Measurements from ENCODE around the gene PDZK1IP1. TPM values are rescaled to one million over a fixed set of nuclear protein-coding genes. Genes with fewer than 3 reads are reported as not detected.

Gene PDZK1IP1
- total and polyA plus RNA-seq, 7 donors, result 31.9 to 291 (median 35.4) TPM; not detected in 4

DNA sequence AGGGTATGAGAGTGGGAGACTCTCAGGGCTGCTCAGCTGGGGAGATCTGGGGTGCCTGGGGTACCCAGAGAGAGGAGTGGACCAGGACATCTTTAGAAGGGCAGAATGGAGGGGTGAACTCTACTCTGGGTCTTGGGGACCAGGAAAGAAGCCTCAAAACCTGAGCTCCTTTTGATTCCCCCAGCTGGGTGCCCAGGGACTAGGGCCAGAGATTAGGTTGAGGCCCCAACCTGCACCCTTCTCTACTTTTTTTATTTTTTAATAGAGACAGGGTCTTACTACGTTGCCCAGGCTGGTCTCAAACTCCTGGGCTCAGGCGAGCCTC is 1.9 kb downstream of the PDZK1IP1 start:
- Histone ChIP-seq H3K4me3 (no peak overlapping the region), H3K4me1 (peaks cover 0 to 19% (median 16%) of the 10 kb centered on the region in 4 donors), H3K27me3 (peaks cover 0 to 12% (median 0%) of the 10 kb centered on the region in 3 donors), H3K27ac (no peak overlapping the region), H3K9me3 (no peaks in the 10 kb centered on the region), H3K36me3 (no peaks in the 10 kb centered on the region)
- WGBS, 2 donors, result 81 to 84% methylated on average over 2 of the region's 2 CpGs
- DNase-seq, result no peak
- intact Hi-C loops (cut with DNase I), result no loop called here
- TF ChIP-seq POLR2AphosphoS5 (IDR thresholded peaks at IDR 0.05) (no peak), EP300 (IDR thresholded peaks at IDR 0.05) (no peak), POLR2A (IDR thresholded peaks at IDR 0.05) (no peak)
- TF ChIP-seq, protein P1, sequence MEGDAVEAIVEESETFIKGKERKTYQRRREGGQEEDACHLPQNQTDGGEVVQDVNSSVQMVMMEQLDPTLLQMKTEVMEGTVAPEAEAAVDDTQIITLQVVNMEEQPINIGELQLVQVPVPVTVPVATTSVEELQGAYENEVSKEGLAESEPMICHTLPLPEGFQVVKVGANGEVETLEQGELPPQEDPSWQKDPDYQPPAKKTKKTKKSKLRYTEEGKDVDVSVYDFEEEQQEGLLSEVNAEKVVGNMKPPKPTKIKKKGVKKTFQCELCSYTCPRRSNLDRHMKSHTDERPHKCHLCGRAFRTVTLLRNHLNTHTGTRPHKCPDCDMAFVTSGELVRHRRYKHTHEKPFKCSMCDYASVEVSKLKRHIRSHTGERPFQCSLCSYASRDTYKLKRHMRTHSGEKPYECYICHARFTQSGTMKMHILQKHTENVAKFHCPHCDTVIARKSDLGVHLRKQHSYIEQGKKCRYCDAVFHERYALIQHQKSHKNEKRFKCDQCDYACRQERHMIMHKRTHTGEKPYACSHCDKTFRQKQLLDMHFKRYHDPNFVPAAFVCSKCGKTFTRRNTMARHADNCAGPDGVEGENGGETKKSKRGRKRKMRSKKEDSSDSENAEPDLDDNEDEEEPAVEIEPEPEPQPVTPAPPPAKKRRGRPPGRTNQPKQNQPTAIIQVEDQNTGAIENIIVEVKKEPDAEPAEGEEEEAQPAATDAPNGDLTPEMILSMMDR (IDR thresholded peaks at IDR 0.05), result no peak

DNA sequence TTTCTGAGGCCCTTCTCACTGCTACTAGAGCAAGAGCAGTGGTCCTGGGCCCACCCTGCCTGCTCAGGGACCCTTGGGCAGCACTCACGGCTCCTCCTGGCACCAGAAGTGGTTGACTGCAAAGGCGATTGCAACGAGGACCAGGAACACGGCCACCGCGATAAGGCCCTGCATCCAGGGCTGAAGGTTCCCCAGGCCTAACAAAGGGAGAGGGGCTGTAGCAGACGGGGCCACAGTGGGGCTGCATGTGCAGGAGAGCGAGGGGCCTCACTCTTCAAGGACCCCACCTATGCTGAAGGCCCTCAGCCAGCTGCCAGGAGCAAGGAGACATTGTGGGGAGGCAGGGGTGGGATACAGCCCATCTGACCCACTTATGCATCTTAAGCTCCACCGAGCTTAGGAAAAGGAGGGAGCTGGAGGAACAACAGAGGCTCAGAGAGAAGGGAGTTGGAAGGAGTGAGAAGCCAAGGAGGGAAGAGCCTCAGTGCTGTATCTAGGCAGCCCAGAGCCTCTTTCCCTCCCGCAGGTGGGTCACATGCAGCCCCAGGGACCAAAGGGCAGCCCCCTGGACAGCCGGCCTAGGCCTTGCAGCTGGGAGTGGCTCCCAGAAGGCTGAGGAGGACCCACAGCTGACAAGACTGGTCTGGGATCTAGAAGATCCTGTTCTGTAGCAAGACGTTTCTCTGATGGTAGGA is 2.5 kb downstream of the PDZK1IP1 start:
- Histone ChIP-seq H3K9me3 (no peaks in the 10 kb centered on the region), H3K27me3 (peaks cover 0 to 15% (median 0%) of the 10 kb centered on the region in 3 donors), H3K4me1 (peaks cover 0 to 14% (median 12%) of the 10 kb centered on the region in 4 donors), H3K4me3 (no peak overlapping the region), H3K36me3 (no peaks in the 10 kb centered on the region), H3K27ac (no peak overlapping the region)
- 70 to 85% methylated on average over 12 of the region's 12 CpGs for WGBS, 2 donors
- intact Hi-C loops (cut with DNase I), result no loop called here
- DNase-seq, result no peak
- no peak for TF ChIP-seq POLR2A (IDR thresholded peaks at IDR 0.05)
- no peak for TF ChIP-seq EP300 (IDR thresholded peaks at IDR 0.05)
- TF ChIP-seq, protein P1 (IDR thresholded peaks at IDR 0.05), result no peak
- no peak for TF ChIP-seq POLR2AphosphoS5 (IDR thresholded peaks at IDR 0.05)

DNA sequence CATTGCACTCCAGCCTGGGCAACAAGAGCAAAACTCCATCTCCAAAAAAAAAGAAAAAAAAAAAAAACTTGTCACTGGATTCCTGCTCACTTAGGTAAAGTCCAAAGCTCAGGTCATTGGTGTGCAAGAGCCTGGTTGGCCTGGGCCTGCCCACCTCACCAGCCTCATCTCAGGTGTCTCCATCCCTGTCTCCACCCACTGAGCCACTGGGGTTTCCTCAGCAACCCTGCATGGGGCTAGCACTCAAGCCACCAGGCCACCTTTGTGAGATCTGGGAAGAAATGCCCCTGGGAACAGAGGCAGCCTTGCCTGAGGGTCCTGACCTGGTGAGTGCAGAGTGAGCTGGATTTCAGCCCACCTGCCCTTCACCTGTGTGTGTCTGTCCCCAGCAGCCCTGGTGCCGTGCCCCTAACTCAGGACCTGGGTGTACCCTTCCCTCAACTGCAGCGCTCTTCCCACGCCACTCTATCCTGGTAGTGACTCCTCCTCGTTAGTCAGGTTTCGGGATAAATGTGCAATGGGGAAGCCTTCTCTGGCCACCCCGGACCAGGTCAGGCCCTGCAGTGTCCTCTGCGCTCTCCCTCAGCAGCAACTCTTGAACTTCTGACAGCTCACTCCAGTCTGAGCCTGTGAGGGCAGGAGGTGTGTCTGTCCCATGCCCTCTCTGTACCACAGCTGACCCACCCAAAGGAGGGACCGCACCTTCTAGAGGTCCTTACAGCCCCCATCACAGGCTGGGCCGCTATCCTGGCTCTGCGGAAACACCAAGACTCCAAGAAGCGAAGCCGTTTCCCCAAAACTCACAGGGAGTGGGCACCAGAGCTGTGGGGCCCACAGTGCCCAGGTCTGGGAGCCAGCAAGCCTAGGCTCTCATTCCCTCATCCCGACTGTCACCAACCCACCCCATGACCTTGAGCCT is 3.3 kb downstream of the PDZK1IP1 start:
- Histone ChIP-seq H3K36me3 (no peaks in the 10 kb centered on the region), H3K4me1 (peaks cover 0 to 14% (median 12%) of the 10 kb centered on the region in 4 donors), H3K27me3 (peaks cover 0 to 23% (median 2%) of the 10 kb centered on the region in 3 donors), H3K4me3 (no peak overlapping the region), H3K27ac (no peak overlapping the region), H3K9me3 (no peaks in the 10 kb centered on the region)
- DNase-seq, result no peak
- WGBS, 2 donors, result 94 to 95% methylated on average over 13 of the region's 13 CpGs
- TF ChIP-seq EP300 (IDR thresholded peaks at IDR 0.05) (no peak), POLR2AphosphoS5 (IDR thresholded peaks at IDR 0.05) (no peak), POLR2A (IDR thresholded peaks at IDR 0.05) (no peak)
- TF ChIP-seq, protein P1 (IDR thresholded peaks at IDR 0.05), result no peak
- intact Hi-C loops (cut with DNase I), result no loop called here

DNA sequence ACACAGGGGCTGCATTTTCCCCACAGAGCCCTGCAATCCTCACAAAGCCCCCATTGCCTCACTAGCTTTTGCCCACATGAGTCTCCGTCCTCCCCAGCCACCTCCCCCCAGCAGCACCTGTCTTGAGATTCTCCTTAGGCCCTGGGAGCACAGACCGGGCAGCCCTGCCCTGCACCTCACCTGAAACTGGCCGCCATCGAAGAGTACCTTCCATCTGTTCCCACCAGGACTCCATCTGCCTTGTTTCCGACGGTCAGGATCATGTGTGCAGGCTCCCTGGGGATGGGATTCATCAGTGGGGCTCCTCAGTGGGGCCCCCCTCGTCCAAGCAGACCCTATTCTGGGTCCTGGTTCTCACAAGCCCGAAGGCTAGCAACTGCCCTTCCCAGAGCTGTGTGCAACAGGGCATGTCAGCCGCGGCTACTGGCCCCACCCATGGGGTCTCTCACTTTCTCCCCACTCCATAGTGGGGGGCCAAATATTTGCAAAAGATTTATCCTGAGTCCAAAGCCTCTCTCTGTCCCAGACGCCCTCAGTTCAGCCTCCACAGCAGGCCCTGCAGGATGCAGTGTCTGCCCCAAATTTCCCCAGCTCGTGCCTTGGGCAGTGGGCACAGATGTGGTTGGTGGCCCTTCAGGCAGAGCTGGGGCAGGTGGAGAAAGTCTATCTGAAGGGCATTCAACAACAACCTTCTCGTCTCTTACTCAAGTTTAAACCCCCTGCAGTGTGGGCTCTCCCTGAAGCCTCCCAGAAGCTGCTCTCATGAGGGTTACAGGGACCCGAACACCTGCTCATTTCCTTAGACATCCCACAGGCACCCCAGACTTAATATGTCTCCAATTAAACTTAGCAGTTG is 4.8 kb downstream of the PDZK1IP1 start:
- TF ChIP-seq POLR2A (IDR thresholded peaks at IDR 0.05), result no peak
- TF ChIP-seq, protein P1 (IDR thresholded peaks at IDR 0.05), result no peak
- no peak for TF ChIP-seq POLR2AphosphoS5 (IDR thresholded peaks at IDR 0.05)
- TF ChIP-seq EP300 (IDR thresholded peaks at IDR 0.05), result no peak

More for the DNA sequence above, 4.8 kb downstream of the PDZK1IP1 start:
- Histone ChIP-seq H3K27me3 (peaks cover 0 to 30% (median 2%) of the 10 kb centered on the region in 3 donors), H3K4me3 (no peak overlapping the region), H3K27ac (no peak overlapping the region), H3K4me1 (peaks cover 0 to 12% (median 8%) of the 10 kb centered on the region in 4 donors), H3K9me3 (no peaks in the 10 kb centered on the region), H3K36me3 (no peaks in the 10 kb centered on the region)
- intact Hi-C loops (cut with DNase I), result no loop called here
- DNase-seq, result no peak
- WGBS, 2 donors, result 89 to 91% methylated on average over 14 of the region's 14 CpGs
